ENCODE results near the gene RRP9.

The RRP9 gene

GRCh38 chr3:51945031-51945840, 3.5 kb upstream of the RRP9 start:
- no peak overlapping the region for H3K4me3 ChIP-seq (ENCODE audit: insufficient read depth, low read depth, low read length)
- WGBS, 2 experiments, result 90 to 92% methylated on average over 18 of the region's 18 CpGs
- peaks cover 3% of the 10 kb centered on the region for H3K4me1 ChIP-seq (ENCODE audit: control insufficient read depth, insufficient read depth, low read length)
- no peaks in the 10 kb centered on the region for H3K9me3 ChIP-seq (ENCODE audit: control insufficient read depth, low read length)
- H3K27me3 ChIP-seq (ENCODE audit: control insufficient read depth, insufficient read depth, low read length, poor library complexity, severe bottlenecking), result peaks cover 6% of the 10 kb centered on the region
- no peak overlapping the region for H3K27ac ChIP-seq (ENCODE audit: insufficient read depth, low read depth, low read length, poor library complexity, severe bottlenecking)
- H3K36me3 ChIP-seq (ENCODE audit: control insufficient read depth, insufficient read depth, low read length), result no peaks in the 10 kb centered on the region

DNA sequence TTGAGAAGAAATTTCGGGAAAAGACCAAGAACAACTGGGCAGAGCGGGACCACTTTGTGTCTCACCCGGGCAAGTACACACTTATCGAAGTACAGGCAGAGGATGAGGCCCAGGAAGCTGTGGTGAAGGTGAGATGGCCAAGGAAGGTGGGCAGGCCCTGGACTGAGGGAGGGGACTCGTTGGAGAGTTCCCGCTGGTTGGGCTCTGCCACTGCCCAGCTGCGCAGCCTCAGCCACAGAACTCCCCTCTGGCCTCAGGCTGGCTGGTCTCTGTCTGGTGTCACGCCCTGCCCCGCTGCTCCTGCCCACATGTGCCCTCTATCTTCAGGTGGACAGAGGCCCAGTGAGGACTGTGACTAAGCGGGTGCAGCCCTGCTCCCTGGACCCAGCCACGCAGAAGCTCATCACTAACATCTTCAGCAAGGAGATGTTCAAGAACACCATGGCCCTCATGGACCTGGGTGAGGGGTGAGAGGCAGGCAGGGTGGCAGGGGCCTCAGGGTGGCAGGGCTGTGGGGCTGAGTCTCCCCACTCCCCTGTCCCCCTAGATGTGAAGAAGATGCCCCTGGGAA, 2.8 kb upstream of the RRP9 start:
- 92% methylated on average over 11 of the region's 11 CpGs for WGBS, 2 experiments
- H3K4me3 ChIP-seq (ENCODE audit: insufficient read depth, low read depth, low read length), result no peak overlapping the region

DNA sequence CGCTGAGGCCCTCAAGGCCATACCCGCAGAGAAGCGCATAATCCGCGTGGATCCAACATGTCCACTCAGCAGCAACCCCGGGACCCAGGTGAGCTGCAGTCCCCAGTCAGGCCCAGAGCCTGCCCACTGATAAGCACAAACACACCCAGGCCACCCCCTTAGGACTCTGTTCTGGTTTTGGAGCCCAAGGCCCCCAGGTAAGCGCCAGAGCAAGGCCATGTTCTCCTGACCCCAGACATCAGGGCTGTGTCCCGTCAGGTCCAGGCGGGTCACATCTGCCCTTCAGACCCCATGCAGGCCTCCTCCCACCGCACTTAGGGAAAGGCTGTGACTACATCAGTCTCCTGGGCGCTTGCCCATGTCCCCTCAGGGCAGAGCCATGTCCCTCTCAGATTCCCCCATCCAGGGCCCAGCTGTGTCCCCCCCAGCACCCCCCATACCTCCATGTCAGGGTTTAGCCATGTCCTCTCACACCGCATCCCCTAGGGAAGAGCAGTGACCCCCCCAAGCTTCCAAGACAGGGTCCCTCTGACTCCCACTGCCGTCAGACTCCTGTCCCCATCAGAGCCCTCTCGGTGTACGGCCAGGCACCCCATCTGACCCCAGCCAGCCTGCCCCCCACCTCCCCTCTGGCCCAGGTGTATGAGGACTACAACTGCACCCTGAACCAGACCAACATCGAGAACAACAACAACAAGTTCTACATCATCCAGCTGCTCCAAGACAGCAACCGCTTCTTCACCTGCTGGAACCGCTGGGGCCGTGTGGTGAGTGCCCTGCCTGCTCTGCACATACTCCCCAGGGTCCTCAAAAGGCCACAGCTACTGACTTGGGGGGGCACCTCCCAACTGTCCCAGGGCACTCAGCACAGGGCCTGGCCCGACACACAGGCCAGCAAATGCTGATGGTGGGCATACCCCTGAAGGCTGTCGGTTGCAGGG, 2.0 kb upstream of the RRP9 start:
- Histone ChIP-seq H3K4me1 (ENCODE audit: control insufficient read depth, insufficient read depth, low read length) (peaks cover 3% of the 10 kb centered on the region), H3K4me3 (ENCODE audit: insufficient read depth, low read depth, low read length) (no peak overlapping the region), H3K27me3 (ENCODE audit: control insufficient read depth, insufficient read depth, low read length, poor library complexity, severe bottlenecking) (no peaks in the 10 kb centered on the region), H3K36me3 (ENCODE audit: control insufficient read depth, insufficient read depth, low read length) (no peaks in the 10 kb centered on the region), H3K27ac (ENCODE audit: insufficient read depth, low read depth, low read length, poor library complexity, severe bottlenecking) (no peak overlapping the region), H3K9me3 (ENCODE audit: control insufficient read depth, low read length) (no peaks in the 10 kb centered on the region)
- 93 to 94% methylated on average over 21 of the region's 21 CpGs for WGBS, 2 experiments

More for the DNA sequence above, 2.8 kb upstream of the RRP9 start:
- Histone ChIP-seq H3K4me1 (ENCODE audit: control insufficient read depth, insufficient read depth, low read length) (peaks cover 3% of the 10 kb centered on the region), H3K9me3 (ENCODE audit: control insufficient read depth, low read length) (no peaks in the 10 kb centered on the region), H3K27me3 (ENCODE audit: control insufficient read depth, insufficient read depth, low read length, poor library complexity, severe bottlenecking) (no peaks in the 10 kb centered on the region), H3K36me3 (ENCODE audit: control insufficient read depth, insufficient read depth, low read length) (no peaks in the 10 kb centered on the region), H3K27ac (ENCODE audit: insufficient read depth, low read depth, low read length, poor library complexity, severe bottlenecking) (no peak overlapping the region)

GRCh38 chr3:51942603-51943450, 1.1 kb upstream of the RRP9 start:
- H3K27me3 ChIP-seq (ENCODE audit: control insufficient read depth, insufficient read depth, low read length, poor library complexity, severe bottlenecking), result no peaks in the 10 kb centered on the region
- no peak overlapping the region for H3K27ac ChIP-seq (ENCODE audit: insufficient read depth, low read depth, low read length, poor library complexity, severe bottlenecking)
- WGBS, 2 experiments, result 83 to 86% methylated on average over 17 of the region's 17 CpGs
- no peaks in the 10 kb centered on the region for H3K9me3 ChIP-seq (ENCODE audit: control insufficient read depth, low read length)
- H3K4me3 ChIP-seq (ENCODE audit: insufficient read depth, low read depth, low read length), result peak overlapping the region; percentile 94
- H3K4me1 ChIP-seq (ENCODE audit: control insufficient read depth, insufficient read depth, low read length), result peaks cover 3% of the 10 kb centered on the region
- peaks cover 2% of the 10 kb centered on the region for H3K36me3 ChIP-seq (ENCODE audit: control insufficient read depth, insufficient read depth, low read length)

- Histone ChIP-seq H3K4me3 (ENCODE audit: insufficient read depth, low read depth, low read length) (peak overlapping the region; percentile 94), H3K36me3 (ENCODE audit: control insufficient read depth, insufficient read depth, low read length) (peaks cover 3% of the 10 kb centered on the region), H3K4me1 (ENCODE audit: control insufficient read depth, insufficient read depth, low read length) (peaks cover 3% of the 10 kb centered on the region), H3K27ac (ENCODE audit: insufficient read depth, low read depth, low read length, poor library complexity, severe bottlenecking) (peak overlapping the region; percentile 48), H3K27me3 (ENCODE audit: control insufficient read depth, insufficient read depth, low read length, poor library complexity, severe bottlenecking) (no peaks in the 10 kb centered on the region), H3K9me3 (ENCODE audit: control insufficient read depth, low read length) (no peaks in the 10 kb centered on the region)
- WGBS, 2 experiments, result 0 to 1% methylated on average over 20 of the region's 20 CpGs
These were observed 274 bp downstream of the RRP9 start for GRCh38 chr3:51941463-51941797.

DNA sequence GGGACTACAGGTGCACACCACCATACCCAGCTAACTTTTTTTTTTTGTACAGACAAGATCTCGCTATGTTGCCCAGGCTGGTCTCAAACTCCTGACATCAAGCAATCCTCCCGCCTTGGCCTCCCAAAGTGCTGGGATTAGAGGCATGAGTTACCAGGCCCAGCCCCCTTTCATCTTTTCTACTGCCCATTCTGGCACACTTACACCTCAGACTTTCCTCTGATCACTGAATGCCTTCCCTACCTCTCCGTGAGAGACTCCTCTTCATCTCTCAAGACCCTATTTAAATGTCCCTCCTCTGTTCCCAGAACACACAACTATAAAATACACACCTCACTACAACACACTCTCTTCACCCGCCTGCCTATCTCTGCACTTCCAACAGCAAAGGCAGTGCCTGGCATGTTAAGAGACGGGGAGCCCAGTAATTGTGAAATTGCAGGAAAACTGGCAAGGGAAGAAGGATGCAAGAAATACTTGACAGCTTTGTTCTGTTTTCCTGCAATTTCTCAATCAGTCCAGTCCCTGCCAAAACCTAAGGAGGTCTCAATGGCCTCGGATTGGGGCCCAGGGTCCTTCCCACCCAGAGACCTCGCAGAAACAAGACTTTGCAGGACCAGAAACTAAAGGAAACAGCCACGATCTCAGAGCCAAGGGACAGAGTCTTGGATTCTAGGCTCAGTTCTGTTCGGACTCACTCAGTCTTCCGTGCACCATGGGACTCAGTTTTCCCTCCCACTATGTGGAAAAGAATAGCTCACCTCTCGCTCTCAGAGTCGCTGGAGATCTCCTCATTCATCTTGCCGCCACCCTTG, 849 bp downstream of the RRP9 start:
- 34 to 36% methylated on average over 13 of the region's 13 CpGs for WGBS, 2 experiments

DNA sequence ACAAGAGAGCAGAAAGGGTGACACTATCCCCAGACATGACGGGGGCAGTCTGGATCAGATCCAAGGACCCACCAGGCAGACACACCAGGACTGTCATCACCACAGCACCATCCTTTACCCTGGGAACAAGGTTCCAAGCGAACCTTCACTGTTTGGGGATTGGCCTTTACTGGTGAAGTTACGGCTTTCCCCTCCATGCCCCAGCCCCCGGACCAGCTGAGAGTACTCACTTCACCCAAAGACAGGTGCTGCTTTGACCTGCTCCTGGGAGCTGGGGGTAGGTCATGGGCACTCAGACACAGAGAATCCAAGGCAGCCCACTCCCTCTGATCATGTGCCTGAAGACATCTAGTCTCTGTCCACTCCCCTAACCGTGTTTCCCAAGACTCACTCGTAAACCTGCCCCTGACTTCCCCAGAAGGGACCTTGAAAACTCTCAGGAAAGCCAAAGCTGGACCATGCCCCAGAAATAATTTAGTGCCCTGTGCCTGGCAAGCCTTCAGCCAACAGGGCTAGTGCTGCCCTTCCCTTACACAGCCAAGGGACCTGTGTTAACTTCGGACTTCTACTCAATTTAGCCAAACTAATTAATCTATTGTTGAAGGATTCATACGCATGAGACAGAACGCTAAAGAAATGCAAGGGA, 2.8 kb downstream of the RRP9 start:
- 90 to 92% methylated on average over 9 of the region's 9 CpGs for WGBS, 2 experiments
- H3K4me1 ChIP-seq (ENCODE audit: control insufficient read depth, insufficient read depth, low read length), result peaks cover 3% of the 10 kb centered on the region
- no peak overlapping the region for H3K4me3 ChIP-seq (ENCODE audit: insufficient read depth, low read depth, low read length)
- no peaks in the 10 kb centered on the region for H3K27me3 ChIP-seq (ENCODE audit: control insufficient read depth, insufficient read depth, low read length, poor library complexity, severe bottlenecking)
- peaks cover 12% of the 10 kb centered on the region for H3K36me3 ChIP-seq (ENCODE audit: control insufficient read depth, insufficient read depth, low read length)
- H3K27ac ChIP-seq (ENCODE audit: insufficient read depth, low read depth, low read length, poor library complexity, severe bottlenecking), result no peak overlapping the region
- H3K9me3 ChIP-seq (ENCODE audit: control insufficient read depth, low read length), result no peaks in the 10 kb centered on the region

More for the DNA sequence above, 849 bp downstream of the RRP9 start:
- Histone ChIP-seq H3K27ac (ENCODE audit: insufficient read depth, low read depth, low read length, poor library complexity, severe bottlenecking) (no peak overlapping the region), H3K36me3 (ENCODE audit: control insufficient read depth, insufficient read depth, low read length) (peaks cover 6% of the 10 kb centered on the region), H3K4me1 (ENCODE audit: control insufficient read depth, insufficient read depth, low read length) (peaks cover 3% of the 10 kb centered on the region), H3K4me3 (ENCODE audit: insufficient read depth, low read depth, low read length) (peak overlapping the region; percentile 94), H3K27me3 (ENCODE audit: control insufficient read depth, insufficient read depth, low read length, poor library complexity, severe bottlenecking) (no peaks in the 10 kb centered on the region), H3K9me3 (ENCODE audit: control insufficient read depth, low read length) (no peaks in the 10 kb centered on the region)

- Histone ChIP-seq H3K27me3 (ENCODE audit: control insufficient read depth, insufficient read depth, low read length, poor library complexity, severe bottlenecking) (no peaks in the 10 kb centered on the region), H3K4me3 (ENCODE audit: insufficient read depth, low read depth, low read length) (no peak overlapping the region), H3K36me3 (ENCODE audit: control insufficient read depth, insufficient read depth, low read length) (peaks cover 17% of the 10 kb centered on the region), H3K4me1 (ENCODE audit: control insufficient read depth, insufficient read depth, low read length) (peaks cover 3% of the 10 kb centered on the region), H3K27ac (ENCODE audit: insufficient read depth, low read depth, low read length, poor library complexity, severe bottlenecking) (no peak overlapping the region), H3K9me3 (ENCODE audit: control insufficient read depth, low read length) (no peaks in the 10 kb centered on the region)
- WGBS, 2 experiments, result 92 to 94% methylated on average over 13 of the region's 13 CpGs
These were observed 3.9 kb downstream of the RRP9 start for GRCh38 chr3:51937611-51938450.

Data from ectodermal cell (in vitro differentiated cells).